ENCODE data around the gene MPZL3. TPM values are rescaled to one million over a fixed set of nuclear protein-coding genes. Genes with fewer than 3 reads are reported as not detected.

Gene MPZL3
- total RNA-seq, 1 donor from 2014 or later = 2.4 TPM

GRCh38 chr11:118214210-118214914, 37.8 kb downstream of the MPZL3 start:
- FAIRE-seq (no peak), DNase-seq (ENCODE audit: low spot score in 2 of 2) (no peak)

- no peak for DNase-seq (ENCODE audit: low spot score in 2 of 2)
These were observed 38.4 kb downstream of the MPZL3 start for GRCh38 chr11:118213781-118214180.

GRCh38 chr11:118213201-118213600, 39.0 kb downstream of the MPZL3 start:
- no peak for DNase-seq (ENCODE audit: low spot score in 2 of 2)
- no peak for FAIRE-seq

More at GRCh38 chr11:118213781-118214180, 38.4 kb downstream of the MPZL3 start:
- no peak for FAIRE-seq

GRCh38 chr11:118212781-118213191, 39.4 kb downstream of the MPZL3 start:
- DNase-seq (ENCODE audit: low spot score in 2 of 2) (no peak), FAIRE-seq (no peak)

- DNase-seq (ENCODE audit: low spot score in 2 of 2) (no peak), FAIRE-seq (no peak)
These were observed 39.9 kb downstream of the MPZL3 start for GRCh38 chr11:118212131-118212725.

- FAIRE-seq = no peak
- peak in 1 of 2 donors; percentile 29 for DNase-seq (ENCODE audit: low spot score in 2 of 2)
These were observed 41.2 kb downstream of the MPZL3 start for GRCh38 chr11:118211006-118211405.

GRCh38 chr11:118210323-118210722, 41.8 kb downstream of the MPZL3 start:
- DNase-seq (ENCODE audit: low spot score in 2 of 2) (no peak), FAIRE-seq (no peak)

GRCh38 chr11:118209033-118209432, 43.1 kb downstream of the MPZL3 start:
- no peak for DNase-seq (ENCODE audit: low spot score in 2 of 2)
- FAIRE-seq = no peak

GRCh38 chr11:118207079-118207478, 45.1 kb downstream of the MPZL3 start:
- DNase-seq (ENCODE audit: low spot score in 2 of 2) (no peak), FAIRE-seq (no peak)

- DNase-seq (ENCODE audit: low spot score in 2 of 2) (no peak), FAIRE-seq (no peak)
These were observed 45.7 kb downstream of the MPZL3 start for GRCh38 chr11:118206391-118207031.

- DNase-seq (ENCODE audit: low spot score in 2 of 2) (no peak), FAIRE-seq (no peak)
These were observed 46.4 kb downstream of the MPZL3 start for GRCh38 chr11:118205606-118206378.

GRCh38 chr11:118202599-118203422, 49.4 kb downstream of the MPZL3 start:
- DNase-seq (ENCODE audit: low spot score in 2 of 2) (no peak), FAIRE-seq (no peak)

GRCh38 chr11:118201966-118202365, 50.2 kb downstream of the MPZL3 start:
- FAIRE-seq = no peak
- no peak for DNase-seq (ENCODE audit: low spot score in 2 of 2)

- no peak for FAIRE-seq
- no peak for DNase-seq (ENCODE audit: low spot score in 2 of 2)
These were observed 51.1 kb downstream of the MPZL3 start for GRCh38 chr11:118200901-118201680.

- DNase-seq (ENCODE audit: low spot score in 2 of 2) (no peak), FAIRE-seq (no peak)
These were observed 51.7 kb downstream of the MPZL3 start for GRCh38 chr11:118200497-118200896.

- no peak for FAIRE-seq
These were observed 53.0 kb downstream of the MPZL3 start for GRCh38 chr11:118199135-118199534.

GRCh38 chr11:118198370-118198769, 53.8 kb downstream of the MPZL3 start:
- DNase-seq (ENCODE audit: low spot score in 2 of 2) = peak in 1 of 2 donors; percentile 66

More at GRCh38 chr11:118199135-118199534, 53.0 kb downstream of the MPZL3 start:
- DNase-seq (ENCODE audit: low spot score in 2 of 2) = no peak

GRCh38 chr11:118194835-118195627, 57.1 kb downstream of the MPZL3 start:
- DNase-seq (ENCODE audit: low spot score in 2 of 2) (peak in 1 of 2 donors; percentile 28), FAIRE-seq (no peak)

More at GRCh38 chr11:118198370-118198769, 53.8 kb downstream of the MPZL3 start:
- no peak for FAIRE-seq

Data from frontal cortex (tissue), 4 donors.